Endothelial cell of umbilical vein (primary cell): ENCODE results near the gene JPH2. TPM values are rescaled to one million over a fixed set of nuclear protein-coding genes. Genes with fewer than 3 reads are reported as not detected.

ENCODE experiments used
- BruUV-seq: library from RNA; stranded (reverse); fragments of 400-500 nt; replicated peaks from 2 replicates; lab custom pipeline; 2021; lab: Mats Ljungman, UMichigan
- CTCF ChIA-PET: fragments of 300-600, 350-600 bp; sonication (Branson Sonifier 250); formaldehyde crosslinking; loops from one replicate; lab custom pipeline; 2021; ENCODE audit warnings: antibody characterized with exemption, inconsistent platforms; lab: Charles Lee
- POLR2A ChIA-PET: fragments of 300-600, 350-600 bp; sonication (Branson Sonifier 250); formaldehyde crosslinking; loops from one replicate; lab custom pipeline; 2021; ENCODE audit warnings: antibody characterized with exemption, inconsistent platforms; lab: Charles Lee
- DNase-seq: peaks from one replicate; pipeline ENCODE4 v3.0.0-alpha.2; 2011; ENCODE audit warnings: low read depth, low spot score
- FAIRE-seq: peaks from 2 replicates; lab custom pipeline; 2011; peaks lifted over from hg19 to GRCh38; lab: Jason Lieb, UNC
- H2AFZ ChIP-seq: 2 replicates; pipeline ENCODE4 v1.6.0; 2012; ENCODE audit warnings: low read depth, low read length, control low read depth, inconsistent platforms
- H3K27ac ChIP-seq: 2 replicates; pipeline ENCODE4 v1.5.1; 2011; ENCODE audit warnings: low read depth, mild to moderate bottlenecking, control low read depth, low read length, moderate library complexity; ENCODE audit not compliant: insufficient read depth
- H3K27me3 ChIP-seq, 2 experiments: 2 replicates each; pipeline versions ENCODE4 v1.6.0 to v1.6.1; 2011; ENCODE audit warnings: low read length in 2 of 2, mixed read lengths in 1 of 2; ENCODE audit not compliant: control insufficient read depth in 2 of 2, insufficient read depth in 2 of 2
- H3K36me3 ChIP-seq, 2 experiments: 2 replicates in 1 of 2; 3 replicates in 1 of 2; pipeline ENCODE4 v1.5.1; 2011; ENCODE audit warnings: low read length in 2 of 2, mild to moderate bottlenecking in 1 of 2, moderate library complexity in 1 of 2; ENCODE audit not compliant: control insufficient read depth in 2 of 2, insufficient read depth in 2 of 2; ENCODE audit errors: extremely low read depth in 1 of 2
- H3K4me1 ChIP-seq: 3 replicates; pipeline ENCODE4 v1.5.1; 2011; ENCODE audit warnings: mild to moderate bottlenecking, low read length; ENCODE audit not compliant: control insufficient read depth, insufficient read depth; ENCODE audit errors: extremely low read depth
- H3K4me2 ChIP-seq: 2 replicates; pipeline ENCODE4 v1.6.1; 2011; ENCODE audit warnings: low read length, control low read depth, mixed read lengths; ENCODE audit not compliant: insufficient read depth
- H3K4me3 ChIP-seq, 3 experiments: fragments of 200-600 bp in 1 of 3; sonication (generic), shearing (Covaris generic) in 1 of 3; replicated peaks in 1 of 3; 2 replicates each; pipeline ENCODE4 v1.5.1; 2011 to 2016; ENCODE audit warnings: control low read depth in 3 of 3, low read length in 3 of 3, mild to moderate bottlenecking in 2 of 3, inconsistent platforms in 1 of 3, low read depth in 1 of 3, moderate library complexity in 1 of 3; ENCODE audit not compliant: insufficient read depth in 1 of 3
- H3K79me2 ChIP-seq: 2 replicates; pipeline ENCODE4 v1.6.0; 2012; ENCODE audit warnings: low read length, inconsistent platforms; ENCODE audit not compliant: control insufficient read depth, insufficient read depth
- H3K9ac ChIP-seq: replicated peaks from 2 replicates; pipeline ENCODE3; 2011; ENCODE audit warnings: low read length, control low read depth; ENCODE audit not compliant: insufficient read depth; ENCODE audit errors: extremely low read depth
- H3K9me1 ChIP-seq: replicated peaks from 3 replicates; pipeline ENCODE4 v1.6.0; 2011; ENCODE audit warnings: mild to moderate bottlenecking, low read length; ENCODE audit not compliant: control insufficient read depth, insufficient read depth; ENCODE audit errors: extremely low read depth
- H3K9me3 ChIP-seq: replicated peaks from 2 replicates; pipeline ENCODE4 v1.5.1; 2012; ENCODE audit warnings: low read length, inconsistent platforms; ENCODE audit not compliant: control insufficient read depth, insufficient read depth
- H4K20me1 ChIP-seq: replicated peaks from 2 replicates; pipeline ENCODE3; 2011; ENCODE audit warnings: mild to moderate bottlenecking, low read length; ENCODE audit not compliant: control insufficient read depth, insufficient read depth; ENCODE audit errors: extremely low read depth
- EZH2 ChIP-seq: IDR thresholded peaks from 2 replicates; pipeline ENCODE4 v1.6.1; 2012; ENCODE audit warnings: borderline replicate concordance, low read depth, mild to moderate bottlenecking, moderate library complexity, low read length, inconsistent platforms; ENCODE audit not compliant: severe bottlenecking
- FOS ChIP-seq: IDR thresholded peaks from 2 replicates; pipeline ENCODE4 v1.6.1; 2011; ENCODE audit warnings: mild to moderate bottlenecking, low read length, moderate library complexity, borderline replicate concordance; ENCODE audit not compliant: insufficient read depth
- GATA2 ChIP-seq: IDR thresholded peaks from 2 replicates; pipeline ENCODE4 v1.7.0; 2011; ENCODE audit warnings: low read depth, mild to moderate bottlenecking, moderate library complexity, mixed read lengths, low read length; ENCODE audit not compliant: insufficient read length, insufficient read depth
- JUN ChIP-seq: IDR thresholded peaks from 2 replicates; pipeline ENCODE4 v1.6.1; 2011; ENCODE audit warnings: borderline replicate concordance, low read depth; ENCODE audit not compliant: insufficient read length, insufficient read depth
- MYC ChIP-seq: IDR thresholded peaks from one replicate; pipeline ENCODE4 v1.6.1; 2011; ENCODE audit warnings: mild to moderate bottlenecking, low read depth, low read length
- POLR2A ChIP-seq: IDR thresholded peaks from 2 replicates; pipeline ENCODE4 v1.6.1; 2012; ENCODE audit warnings: low read depth, mild to moderate bottlenecking, control low read depth, low read length
- POLR2AphosphoS5 ChIP-seq: IDR thresholded peaks from 2 replicates; pipeline ENCODE4 v1.6.1; 2012; ENCODE audit warnings: low read depth, mild to moderate bottlenecking, control low read depth, low read length, moderate library complexity; ENCODE audit not compliant: insufficient read depth
- dilution Hi-C: fragments of 300-500 bp; cut with MboI; formaldehyde crosslinking; loops from one replicate; pipeline ENCODE4 v1.15.0; 2019; ENCODE audit warnings: low sequenced_read_pairs; ENCODE audit not compliant: extremely low pct_ligation_motif_present
- intact Hi-C: fragments of 100-400 bp; cut with micrococcal nuclease; formaldehyde crosslinking; loops from one replicate; pipeline ENCODE4 v1.10.0; 2022
- polyA plus RNA-seq, 4 experiments: library from polyadenylated mRNA; depleted of rRNA in 3 of 4; stranded (reverse) in 3 of 4; unstranded in 1 of 4; fragments of >200 nt; gene quantifications; 2 replicates each; pipeline versions ENCODE4 v1.2.1 to v1.2.3, GENCODE V29; 2011 to 2012; ENCODE audit warnings: missing spikeins in 1 of 4
- total RNA-seq: library from RNA; stranded (reverse); gene quantifications from 2 replicates; pipeline ENCODE4 v1.2.3, GENCODE V29; 2021
- TF ChIP-seq, protein P1 (sequence below), 2 donors: IDR thresholded peaks; 1 replicate in 1 of 2; 2 replicates in 1 of 2; pipeline ENCODE4 v1.5.1; 2011; ENCODE audit warnings: low read length in 2 of 2, mild to moderate bottlenecking in 2 of 2, moderate library complexity in 2 of 2, control low read depth in 1 of 2, inconsistent platforms in 1 of 2, low read depth in 1 of 2; ENCODE audit not compliant: insufficient read depth in 1 of 2; ENCODE audit errors: extremely low read depth in 1 of 2
- TF ChIP-seq, protein P2 (sequence below): IDR thresholded peaks from 2 replicates; pipeline ENCODE4 v1.6.1; 2011; ENCODE audit not compliant: insufficient read depth, insufficient read length

The JPH2 gene
- total and polyA plus RNA-seq, 2 donors (not counting 3 experiments of a cell fraction or from before 2014, with no cell fraction given): not detected

DNA sequence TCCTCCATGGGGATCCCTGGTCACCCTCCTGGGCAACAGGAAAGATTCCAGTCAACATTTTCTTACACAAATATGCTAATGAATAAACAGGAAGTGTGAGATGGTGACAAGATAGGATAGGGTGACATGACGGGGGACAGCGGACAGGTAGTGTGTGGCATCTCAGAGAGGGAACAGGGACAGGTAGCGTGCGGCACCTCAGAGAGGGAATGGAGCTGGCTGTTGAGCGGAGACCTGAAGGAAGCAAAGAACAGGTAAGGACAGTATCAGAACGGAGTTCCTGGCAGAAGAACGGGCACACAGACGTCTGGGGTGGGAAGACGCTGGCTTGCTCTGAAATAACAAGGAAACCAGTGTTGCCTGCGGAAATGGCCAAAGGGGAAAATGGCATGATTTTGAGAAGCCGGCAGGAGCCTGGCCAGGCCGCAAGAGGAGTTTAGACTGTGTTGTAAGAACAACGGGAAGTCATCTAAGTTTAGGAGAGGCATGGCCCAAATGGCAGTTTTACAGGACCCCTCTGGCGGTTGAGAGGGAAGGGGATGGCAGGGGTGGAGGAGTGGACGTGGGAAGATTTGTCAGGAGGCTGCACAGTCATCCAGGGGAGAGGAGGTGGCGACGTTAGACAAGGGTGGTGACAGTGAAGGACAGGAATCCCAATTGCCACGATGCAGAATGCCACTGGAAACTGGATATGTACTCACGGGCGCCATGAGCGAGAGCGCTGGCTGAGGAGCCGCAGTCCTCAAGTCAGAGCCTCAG, 111.6 kb downstream of the JPH2 start:
- Histone ChIP-seq H3K9me3 (no peaks in the 10 kb centered on the region), H3K4me2 (no peak overlapping the region), H3K27ac (no peak overlapping the region), H3K9me1 (no peaks in the 10 kb centered on the region), H4K20me1 (no peaks in the 10 kb centered on the region), H3K4me1 (peaks cover 6% of the 10 kb centered on the region), H2AFZ (no peak overlapping the region), H3K9ac (no peak overlapping the region), H3K36me3 (no peaks in the 10 kb centered on the region), H3K27me3 (no peaks in the 10 kb centered on the region), H3K79me2 (no peaks in the 10 kb centered on the region), H3K4me3 (no peak overlapping the region)
- DNase-seq: no peak
- TF ChIP-seq, protein P1, sequence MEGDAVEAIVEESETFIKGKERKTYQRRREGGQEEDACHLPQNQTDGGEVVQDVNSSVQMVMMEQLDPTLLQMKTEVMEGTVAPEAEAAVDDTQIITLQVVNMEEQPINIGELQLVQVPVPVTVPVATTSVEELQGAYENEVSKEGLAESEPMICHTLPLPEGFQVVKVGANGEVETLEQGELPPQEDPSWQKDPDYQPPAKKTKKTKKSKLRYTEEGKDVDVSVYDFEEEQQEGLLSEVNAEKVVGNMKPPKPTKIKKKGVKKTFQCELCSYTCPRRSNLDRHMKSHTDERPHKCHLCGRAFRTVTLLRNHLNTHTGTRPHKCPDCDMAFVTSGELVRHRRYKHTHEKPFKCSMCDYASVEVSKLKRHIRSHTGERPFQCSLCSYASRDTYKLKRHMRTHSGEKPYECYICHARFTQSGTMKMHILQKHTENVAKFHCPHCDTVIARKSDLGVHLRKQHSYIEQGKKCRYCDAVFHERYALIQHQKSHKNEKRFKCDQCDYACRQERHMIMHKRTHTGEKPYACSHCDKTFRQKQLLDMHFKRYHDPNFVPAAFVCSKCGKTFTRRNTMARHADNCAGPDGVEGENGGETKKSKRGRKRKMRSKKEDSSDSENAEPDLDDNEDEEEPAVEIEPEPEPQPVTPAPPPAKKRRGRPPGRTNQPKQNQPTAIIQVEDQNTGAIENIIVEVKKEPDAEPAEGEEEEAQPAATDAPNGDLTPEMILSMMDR (IDR thresholded peaks at IDR 0.05; ENCODE audit: extremely low read depth in 1 of 2, insufficient read depth in 1 of 2, low read depth in 1 of 2, low read length in 2 of 2): no peak
- TF ChIP-seq FOS: no peak
- no peak for TF ChIP-seq MYC
- TF ChIP-seq POLR2AphosphoS5: no peak
- TF ChIP-seq POLR2A: no peak
- no peak for TF ChIP-seq EZH2
- no peak for TF ChIP-seq GATA2
- TF ChIP-seq JUN: no peak
- TF ChIP-seq, protein P2, sequence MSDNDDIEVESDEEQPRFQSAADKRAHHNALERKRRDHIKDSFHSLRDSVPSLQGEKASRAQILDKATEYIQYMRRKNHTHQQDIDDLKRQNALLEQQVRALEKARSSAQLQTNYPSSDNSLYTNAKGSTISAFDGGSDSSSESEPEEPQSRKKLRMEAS: no peak
- ChIA-PET CTCF (no interaction called here), POLR2A (no interaction called here)
- BruUV-seq: no TSS peak
- intact Hi-C loops (no loop called here), dilution Hi-C loops (no loop called here)
- no peak for FAIRE-seq
